DND-41 (cell line): ENCODE measurements around the gene TAAR9.
"Not testable (repeated sequence)": the region's sequence is repeated elsewhere in the genome, so short reads cannot be mapped to it uniquely, and the experiment has no call there.

Experiments used
- ATAC-seq: fragments of 200-7000 bp; cut with Tn5 transposase; 3 replicates; pipeline ENCODE4 v1.9.1; 2021; ENCODE audit warnings: low read depth; ENCODE audit not compliant: insufficient read depth
- DNase-seq: peaks from one replicate; pipeline ENCODE4 v3.0.0-alpha.2; 2020
- H2AFZ ChIP-seq: 2 replicates; pipeline ENCODE4 v1.6.0; 2012; ENCODE audit warnings: low read depth, low read length
- H3K27ac ChIP-seq: 2 replicates; pipeline ENCODE4 v1.5.1; 2012; ENCODE audit warnings: low read length, inconsistent platforms
- H3K27me3 ChIP-seq: fragments of 200-600 bp; sonication (generic); 2 replicates; pipeline ENCODE4 v1.6.0; 2012; ENCODE audit warnings: low read length, mild to moderate bottlenecking, inconsistent platforms; ENCODE audit not compliant: insufficient read depth, poor library complexity
- H3K36me3 ChIP-seq: 2 replicates; pipeline ENCODE4 v1.5.1; 2012; ENCODE audit warnings: low read length, inconsistent platforms; ENCODE audit not compliant: insufficient read depth
- H3K4me1 ChIP-seq: 2 replicates; pipeline ENCODE4 v1.5.1; 2012; ENCODE audit warnings: mild to moderate bottlenecking, low read length; ENCODE audit not compliant: insufficient read depth
- H3K4me2 ChIP-seq: 2 replicates; pipeline ENCODE4 v1.6.0; 2012; ENCODE audit warnings: mild to moderate bottlenecking, moderate library complexity, low read length, inconsistent platforms; ENCODE audit not compliant: insufficient read depth
- H3K4me3 ChIP-seq, 2 experiments: fragments of 200-600 bp in 1 of 2; shearing (Covaris generic) in 1 of 2; 2 replicates each; pipeline ENCODE4 v1.5.1; 2012 to 2016; ENCODE audit warnings: inconsistent platforms in 2 of 2, low read length in 2 of 2, mild to moderate bottlenecking in 2 of 2, low read depth in 1 of 2, moderate library complexity in 1 of 2
- H3K79me2 ChIP-seq: 2 replicates; pipeline ENCODE4 v1.6.0; 2012; ENCODE audit warnings: low read length, inconsistent platforms; ENCODE audit not compliant: insufficient read depth
- H3K9ac ChIP-seq: 2 replicates; pipeline ENCODE4 v1.6.0; 2012; ENCODE audit warnings: low read depth, mild to moderate bottlenecking, inconsistent platforms, low read length, moderate library complexity
- H3K9me3 ChIP-seq: 2 replicates; pipeline ENCODE4 v1.5.1; 2012; ENCODE audit warnings: low read length, moderate library complexity, mild to moderate bottlenecking, inconsistent platforms; ENCODE audit not compliant: insufficient read depth, severe bottlenecking
- H4K20me1 ChIP-seq: 2 replicates; pipeline ENCODE4 v1.6.0; 2012; ENCODE audit warnings: low read length; ENCODE audit not compliant: insufficient read depth
- EZH2 ChIP-seq: IDR thresholded peaks from 3 replicates; pipeline ENCODE4 v1.6.1; 2012; ENCODE audit warnings: borderline replicate concordance, low read depth, mild to moderate bottlenecking, moderate library complexity, low read length, inconsistent platforms; ENCODE audit not compliant: severe bottlenecking
- TF ChIP-seq, protein P1 (sequence below): IDR thresholded peaks from 2 replicates; pipeline ENCODE4 v1.5.1; 2012; ENCODE audit warnings: borderline replicate concordance, low read length, moderate library complexity, mild to moderate bottlenecking; ENCODE audit not compliant: poor library complexity, severe bottlenecking; ENCODE audit errors: extremely low read depth

TAAR9 gene

GRCh38 chr6:132551214-132551613 lies 13.1 kb downstream of the TAAR9 start:
- ATAC-seq: no peak
- peaks cover 8% of the 10 kb centered on the region for H3K27me3 ChIP-seq

DNA sequence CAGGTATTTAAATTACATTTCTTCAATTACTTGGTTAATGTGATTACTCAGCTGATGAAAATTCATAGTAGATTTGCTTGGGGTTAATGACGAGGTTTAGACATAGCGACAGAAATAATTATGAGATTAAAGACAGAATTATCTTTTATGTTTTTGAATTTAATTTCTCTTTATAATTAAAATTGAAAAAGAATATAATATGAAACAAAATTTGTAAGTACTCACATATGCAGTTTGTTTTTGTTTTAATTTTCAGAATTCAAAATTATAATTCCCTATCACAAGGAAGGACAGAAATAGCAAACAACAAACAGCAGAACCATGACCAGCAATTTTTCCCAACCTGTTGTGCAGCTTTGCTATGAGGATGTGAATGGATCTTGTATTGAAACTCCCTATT lies 14.3 kb downstream of the TAAR9 start, which contains the start of gene TAAR8:
TAAR8 (plus strand) TSS at position 301 of the 400 bp plus-strand sequence; CDS start at position 322, 21 bp downstream.
- no peaks in the 10 kb centered on the region for H4K20me1 ChIP-seq
- no peaks in the 10 kb centered on the region for H3K36me3 ChIP-seq
- H3K4me3 ChIP-seq: no peak within 1 kb of the TSS
- H3K79me2 ChIP-seq: no peaks in the 10 kb centered on the region
- no peak within 1 kb of the TSS for H3K27ac ChIP-seq
- DNase-seq (no peak), ATAC-seq (no peak)
- no peaks in the 10 kb centered on the region for H3K9me3 ChIP-seq
- H3K9ac ChIP-seq: no peak within 1 kb of the TSS
- no peak within 1 kb of the TSS for H3K4me2 ChIP-seq
- TF ChIP-seq, protein P1, sequence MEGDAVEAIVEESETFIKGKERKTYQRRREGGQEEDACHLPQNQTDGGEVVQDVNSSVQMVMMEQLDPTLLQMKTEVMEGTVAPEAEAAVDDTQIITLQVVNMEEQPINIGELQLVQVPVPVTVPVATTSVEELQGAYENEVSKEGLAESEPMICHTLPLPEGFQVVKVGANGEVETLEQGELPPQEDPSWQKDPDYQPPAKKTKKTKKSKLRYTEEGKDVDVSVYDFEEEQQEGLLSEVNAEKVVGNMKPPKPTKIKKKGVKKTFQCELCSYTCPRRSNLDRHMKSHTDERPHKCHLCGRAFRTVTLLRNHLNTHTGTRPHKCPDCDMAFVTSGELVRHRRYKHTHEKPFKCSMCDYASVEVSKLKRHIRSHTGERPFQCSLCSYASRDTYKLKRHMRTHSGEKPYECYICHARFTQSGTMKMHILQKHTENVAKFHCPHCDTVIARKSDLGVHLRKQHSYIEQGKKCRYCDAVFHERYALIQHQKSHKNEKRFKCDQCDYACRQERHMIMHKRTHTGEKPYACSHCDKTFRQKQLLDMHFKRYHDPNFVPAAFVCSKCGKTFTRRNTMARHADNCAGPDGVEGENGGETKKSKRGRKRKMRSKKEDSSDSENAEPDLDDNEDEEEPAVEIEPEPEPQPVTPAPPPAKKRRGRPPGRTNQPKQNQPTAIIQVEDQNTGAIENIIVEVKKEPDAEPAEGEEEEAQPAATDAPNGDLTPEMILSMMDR: no peak
- TF ChIP-seq EZH2: no peak
- H3K27me3 ChIP-seq: peaks cover 8% of the 10 kb centered on the region
- H2AFZ ChIP-seq: no peak within 1 kb of the TSS
- no peaks in the 10 kb centered on the region for H3K4me1 ChIP-seq

More at GRCh38 chr6:132551214-132551613, 13.1 kb downstream of the TAAR9 start:
- H3K4me2 ChIP-seq: no peak overlapping the region
- TF ChIP-seq, protein P1: no peak
- TF ChIP-seq EZH2: no peak
- H3K9ac ChIP-seq: no peak overlapping the region
- H3K36me3 ChIP-seq: no peaks in the 10 kb centered on the region
- H3K27ac ChIP-seq: no peak overlapping the region
- H4K20me1 ChIP-seq: no peaks in the 10 kb centered on the region
- no peaks in the 10 kb centered on the region for H3K79me2 ChIP-seq
- no peak overlapping the region for H3K4me3 ChIP-seq
- no peaks in the 10 kb centered on the region for H3K4me1 ChIP-seq
- no peak for DNase-seq
- no peak overlapping the region for H2AFZ ChIP-seq
- no peaks in the 10 kb centered on the region for H3K9me3 ChIP-seq

- not testable (repeated sequence) for H3K9me3 ChIP-seq, ATAC-seq, H3K4me1 ChIP-seq, H3K36me3 ChIP-seq, H3K27me3 ChIP-seq, H3K4me3 ChIP-seq, H4K20me1 ChIP-seq, H3K9ac ChIP-seq, H3K79me2 ChIP-seq, DNase-seq, H3K4me2 ChIP-seq, H2AFZ ChIP-seq, H3K27ac ChIP-seq
Measured at GRCh38 chr6:132560087-132560486, 22.0 kb downstream of the TAAR9 start.

GRCh38 chr6:132566404-132566803 lies 28.3 kb downstream of the TAAR9 start:
- H3K4me3 ChIP-seq: no peak overlapping the region

More at GRCh38 chr6:132566404-132566803, 28.3 kb downstream of the TAAR9 start:
- Histone ChIP-seq H3K4me1 (no peaks in the 10 kb centered on the region), H4K20me1 (no peaks in the 10 kb centered on the region), H3K9ac (no peak overlapping the region), H3K27ac (no peak overlapping the region), H3K36me3 (no peaks in the 10 kb centered on the region), H3K27me3 (no peaks in the 10 kb centered on the region), H2AFZ (no peak overlapping the region), H3K9me3 (no peaks in the 10 kb centered on the region), H3K4me2 (no peak overlapping the region), H3K79me2 (no peaks in the 10 kb centered on the region)
- ATAC-seq (no peak), DNase-seq (no peak)
- TF ChIP-seq EZH2: no peak
- TF ChIP-seq, protein P1: no peak
